ENCODE data around the gene FOXD4L6. TPM values are rescaled to one million over a fixed set of nuclear protein-coding genes. Genes with fewer than 3 reads are reported as not detected.

The FOXD4L6 gene
- total RNA-seq, 1 donor from 2014 or later = not detected

Other genes with a start within 250 kb of the FOXD4L6 start
- 1.1 and 4.7 TPM in 2 replicates for gene ZNG1F, start 60.6 kb upstream of the FOXD4L6 start, total RNA-seq